Gastroesophageal sphincter (tissue), 3 donors: ENCODE data around the gene EIF2D.

Source experiments
- CTCF ChIP-seq, 4 experiments: fragments of 200-600 bp in 2 of 4; fragments of 450-650 bp in 2 of 4; sonication (generic) in 1 of 4; IDR thresholded peaks; one replicate each; pipeline ENCODE4 v1.5.1; 2017 to 2019; ENCODE audit warnings: antibody characterized with exemption in 4 of 4, mild to moderate bottlenecking in 2 of 4, moderate library complexity in 2 of 4
- POLR2A ChIP-seq, 2 donors: fragments of 450-650 bp; IDR thresholded peaks; one replicate each; pipeline ENCODE4 v1.6.1; 2017; ENCODE audit warnings: antibody characterized with exemption in 2 of 2, mild to moderate bottlenecking in 2 of 2, moderate library complexity in 1 of 2
- POLR2AphosphoS5 ChIP-seq: sonication (generic); formaldehyde crosslinking; IDR thresholded peaks from one replicate; pipeline ENCODE4 v1.6.1; 2017; ENCODE audit warnings: antibody characterized with exemption

GRCh38 chr1:206575165-206575893, 36.9 kb downstream of the EIF2D start:
- TF ChIP-seq CTCF (IDR thresholded peaks at IDR 0.05): no peak
- no peak for TF ChIP-seq POLR2A (IDR thresholded peaks at IDR 0.05)
- peak; percentile 66 for TF ChIP-seq POLR2AphosphoS5
